Astrocyte (in vitro differentiated cells and primary cell): ENCODE results near the gene EPS8.

Source experiments
- EZH2 ChIP-seq: IDR thresholded peaks from 2 replicates; pipeline ENCODE4 v1.6.1; 2012; ENCODE audit warnings: mild to moderate bottlenecking, low read length, inconsistent platforms; ENCODE audit not compliant: insufficient read depth
- TF ChIP-seq, protein P1 (sequence below): IDR thresholded peaks from 2 replicates; pipeline ENCODE4 v1.5.1; 2011; ENCODE audit warnings: low read depth, mild to moderate bottlenecking, inconsistent platforms, low read length, moderate library complexity; ENCODE audit not compliant: insufficient read depth

GRCh38 chr12:15719230-15719629 lies 70.0 kb downstream of the EPS8 start:
- TF ChIP-seq, protein P1, sequence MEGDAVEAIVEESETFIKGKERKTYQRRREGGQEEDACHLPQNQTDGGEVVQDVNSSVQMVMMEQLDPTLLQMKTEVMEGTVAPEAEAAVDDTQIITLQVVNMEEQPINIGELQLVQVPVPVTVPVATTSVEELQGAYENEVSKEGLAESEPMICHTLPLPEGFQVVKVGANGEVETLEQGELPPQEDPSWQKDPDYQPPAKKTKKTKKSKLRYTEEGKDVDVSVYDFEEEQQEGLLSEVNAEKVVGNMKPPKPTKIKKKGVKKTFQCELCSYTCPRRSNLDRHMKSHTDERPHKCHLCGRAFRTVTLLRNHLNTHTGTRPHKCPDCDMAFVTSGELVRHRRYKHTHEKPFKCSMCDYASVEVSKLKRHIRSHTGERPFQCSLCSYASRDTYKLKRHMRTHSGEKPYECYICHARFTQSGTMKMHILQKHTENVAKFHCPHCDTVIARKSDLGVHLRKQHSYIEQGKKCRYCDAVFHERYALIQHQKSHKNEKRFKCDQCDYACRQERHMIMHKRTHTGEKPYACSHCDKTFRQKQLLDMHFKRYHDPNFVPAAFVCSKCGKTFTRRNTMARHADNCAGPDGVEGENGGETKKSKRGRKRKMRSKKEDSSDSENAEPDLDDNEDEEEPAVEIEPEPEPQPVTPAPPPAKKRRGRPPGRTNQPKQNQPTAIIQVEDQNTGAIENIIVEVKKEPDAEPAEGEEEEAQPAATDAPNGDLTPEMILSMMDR: no peak
- no peak for TF ChIP-seq EZH2
